ENCODE results near the gene SLC4A7.

- TF ChIP-seq FOXM1 (IDR thresholded peaks at IDR 0.05; ENCODE audit: borderline replicate concordance, low read depth) = no peak
- TF ChIP-seq, protein P1, sequence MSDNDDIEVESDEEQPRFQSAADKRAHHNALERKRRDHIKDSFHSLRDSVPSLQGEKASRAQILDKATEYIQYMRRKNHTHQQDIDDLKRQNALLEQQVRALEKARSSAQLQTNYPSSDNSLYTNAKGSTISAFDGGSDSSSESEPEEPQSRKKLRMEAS (IDR thresholded peaks at IDR 0.05) = no peak
- no peak for TF ChIP-seq TAF1 (IDR thresholded peaks at IDR 0.05; ENCODE audit: low read depth)
- TF ChIP-seq YY1 (IDR thresholded peaks at IDR 0.05; ENCODE audit: low read depth) = no peak
- no peak for TF ChIP-seq CEBPB (IDR thresholded peaks at IDR 0.05)
- TF ChIP-seq TCF12 (IDR thresholded peaks at IDR 0.05; ENCODE audit: low read depth) = no peak
- no peak for TF ChIP-seq EGR1 (IDR thresholded peaks at IDR 0.05)
- TF ChIP-seq RAD21 (IDR thresholded peaks at IDR 0.05; ENCODE audit: low read depth) = no peak
- TF ChIP-seq ZBTB7A (IDR thresholded peaks at IDR 0.05; ENCODE audit: low read depth) = no peak
- TF ChIP-seq, protein P2, sequence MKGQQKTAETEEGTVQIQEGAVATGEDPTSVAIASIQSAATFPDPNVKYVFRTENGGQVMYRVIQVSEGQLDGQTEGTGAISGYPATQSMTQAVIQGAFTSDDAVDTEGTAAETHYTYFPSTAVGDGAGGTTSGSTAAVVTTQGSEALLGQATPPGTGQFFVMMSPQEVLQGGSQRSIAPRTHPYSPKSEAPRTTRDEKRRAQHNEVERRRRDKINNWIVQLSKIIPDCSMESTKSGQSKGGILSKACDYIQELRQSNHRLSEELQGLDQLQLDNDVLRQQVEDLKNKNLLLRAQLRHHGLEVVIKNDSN (IDR thresholded peaks at IDR 0.05) = no peak
Observed at GRCh38 chr3:27335571-27335970, 148.6 kb downstream of the SLC4A7 start.

Measured in Ishikawa (cell line).